ENCODE results near the gene FAM227B.

GRCh38 chr15:49297584-49297983 lies 323.0 kb downstream of the FAM227B start:
- no peak for TF ChIP-seq POLR2A (IDR thresholded peaks at IDR 0.05)
- TF ChIP-seq CTCF (IDR thresholded peaks at IDR 0.05), result no peak

All from testis (tissue), 2 donors.